ENCODE results near the gene MTNR1B.

DNA sequence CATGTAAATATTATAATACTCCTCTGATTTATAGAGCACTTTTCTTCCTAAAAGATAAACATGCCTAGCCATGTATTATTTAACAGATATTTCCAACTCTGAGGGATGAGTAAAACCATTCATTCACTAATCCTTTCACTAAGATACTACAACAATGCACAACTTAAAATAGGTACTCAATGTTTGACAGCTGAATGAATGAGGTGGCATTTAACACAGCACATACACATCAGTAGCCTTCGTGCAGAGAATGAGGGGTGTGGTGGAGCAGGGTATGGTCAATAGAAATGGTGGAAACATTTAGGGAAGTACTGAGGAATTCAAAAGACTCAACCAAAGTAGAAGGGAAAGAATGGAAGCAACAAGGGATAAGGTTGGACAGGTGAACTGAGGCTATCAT is 46.7 kb upstream of the MTNR1B start:
- TF ChIP-seq POLR2A (IDR thresholded peaks at IDR 0.05) = no peak
- TF ChIP-seq, protein P1, sequence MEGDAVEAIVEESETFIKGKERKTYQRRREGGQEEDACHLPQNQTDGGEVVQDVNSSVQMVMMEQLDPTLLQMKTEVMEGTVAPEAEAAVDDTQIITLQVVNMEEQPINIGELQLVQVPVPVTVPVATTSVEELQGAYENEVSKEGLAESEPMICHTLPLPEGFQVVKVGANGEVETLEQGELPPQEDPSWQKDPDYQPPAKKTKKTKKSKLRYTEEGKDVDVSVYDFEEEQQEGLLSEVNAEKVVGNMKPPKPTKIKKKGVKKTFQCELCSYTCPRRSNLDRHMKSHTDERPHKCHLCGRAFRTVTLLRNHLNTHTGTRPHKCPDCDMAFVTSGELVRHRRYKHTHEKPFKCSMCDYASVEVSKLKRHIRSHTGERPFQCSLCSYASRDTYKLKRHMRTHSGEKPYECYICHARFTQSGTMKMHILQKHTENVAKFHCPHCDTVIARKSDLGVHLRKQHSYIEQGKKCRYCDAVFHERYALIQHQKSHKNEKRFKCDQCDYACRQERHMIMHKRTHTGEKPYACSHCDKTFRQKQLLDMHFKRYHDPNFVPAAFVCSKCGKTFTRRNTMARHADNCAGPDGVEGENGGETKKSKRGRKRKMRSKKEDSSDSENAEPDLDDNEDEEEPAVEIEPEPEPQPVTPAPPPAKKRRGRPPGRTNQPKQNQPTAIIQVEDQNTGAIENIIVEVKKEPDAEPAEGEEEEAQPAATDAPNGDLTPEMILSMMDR (IDR thresholded peaks at IDR 0.05) = no peak
- no peak for TF ChIP-seq EP300 (IDR thresholded peaks at IDR 0.05)

Data from gastroesophageal sphincter (tissue), 3 donors.